KBM-7 (cell line): Measurements from ENCODE around the gene SLC12A8.
"Not testable (repeated sequence)": the region's sequence is repeated elsewhere in the genome, so short reads cannot be mapped to it uniquely, and the experiment has no call there.

Experiments used
- DNase-seq: peaks from one replicate; pipeline ENCODE4 v3.0.0-alpha.2; 2015
- in situ Hi-C: fragments of 300-500 bp; cut with MboI; formaldehyde crosslinking; loops from 2 replicates; pipeline ENCODE4 v1.14.3; 2020; ENCODE audit warnings: low sequenced_read_pairs, low pct_unique_long_range_greater_than_20kb, mixed read lengths

SLC12A8 gene

DNA sequence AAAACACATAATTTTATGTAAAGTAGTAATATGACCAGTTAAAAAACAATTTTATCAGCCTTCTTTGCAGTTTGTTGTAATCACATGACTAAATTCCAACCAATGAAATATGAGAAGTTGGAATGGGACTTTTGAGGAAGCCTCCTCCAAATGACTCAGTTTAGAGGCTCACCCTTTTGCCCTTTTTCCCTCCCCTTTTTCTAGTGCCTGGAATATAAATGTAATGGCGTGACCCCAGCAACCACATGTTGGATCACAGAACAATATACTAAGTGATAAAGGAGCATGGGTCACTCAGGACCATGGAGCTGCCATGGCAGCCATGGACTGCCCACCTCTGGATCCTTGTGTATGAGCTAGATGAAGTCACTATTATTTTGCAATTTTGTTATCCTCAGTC lies 107.9 kb downstream of the SLC12A8 start:
- DNase-seq = no peak
- in situ Hi-C loops = no loop called here

GRCh38 chr3:125103406-125103805 lies 109.1 kb downstream of the SLC12A8 start:
- in situ Hi-C loops = no loop called here
- no peak for DNase-seq

- in situ Hi-C loops = no loop called here
- DNase-seq = no peak
These were observed 110.1 kb downstream of the SLC12A8 start for GRCh38 chr3:125102470-125102869.

DNA sequence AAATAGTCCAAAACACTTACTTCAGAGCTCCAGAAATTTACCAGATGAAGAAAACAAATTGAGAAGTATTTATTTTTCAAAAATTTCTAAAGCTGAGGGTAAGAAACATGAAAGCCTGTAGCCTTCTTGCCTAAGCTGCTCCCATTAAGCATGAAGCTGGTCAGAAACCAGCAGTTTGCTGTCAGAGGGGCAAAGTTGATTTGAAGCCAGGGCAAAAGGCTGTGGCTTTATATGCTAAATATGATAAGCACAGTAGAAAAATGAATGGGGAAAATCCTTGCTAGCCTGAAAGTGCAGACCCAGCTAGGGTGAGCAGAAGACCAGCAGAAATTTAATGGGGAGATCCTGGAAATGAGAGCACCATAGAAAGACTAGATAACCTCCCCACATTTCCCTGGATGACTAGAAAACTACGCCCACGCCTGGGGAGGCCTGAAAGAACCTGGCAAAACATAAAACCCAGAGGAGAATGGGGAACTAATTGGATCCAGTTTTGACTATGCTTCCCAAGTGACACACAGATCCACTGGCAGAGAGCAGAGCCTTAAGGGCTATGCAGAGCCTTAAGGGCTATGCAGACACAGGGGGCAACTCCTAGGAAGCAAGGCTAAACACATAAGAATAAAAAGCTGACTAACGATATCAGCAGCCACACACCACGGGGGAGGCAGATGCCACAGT lies 113.8 kb downstream of the SLC12A8 start:
- in situ Hi-C loops = no loop called here
- no peak for DNase-seq

DNA sequence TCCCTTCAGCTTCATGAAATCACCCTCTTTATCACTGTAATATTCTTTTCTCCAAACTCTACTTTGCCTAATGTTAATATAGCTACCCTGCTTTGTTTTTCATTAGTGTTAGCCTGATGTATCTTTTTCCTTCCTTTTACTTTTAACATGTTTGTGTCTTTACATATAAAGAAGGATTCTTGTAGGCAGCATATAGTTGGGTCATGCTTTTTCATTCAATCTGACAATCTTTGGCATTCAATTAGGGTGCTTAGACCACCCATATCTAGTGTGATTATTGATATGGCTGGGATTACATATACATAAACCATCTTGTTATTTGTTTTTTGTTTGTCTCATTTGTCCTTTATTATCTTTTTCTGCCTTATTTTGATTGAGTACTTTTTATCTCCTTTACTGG lies 121.9 kb downstream of the SLC12A8 start:
- no peak for DNase-seq
- in situ Hi-C loops = no loop called here

DNA sequence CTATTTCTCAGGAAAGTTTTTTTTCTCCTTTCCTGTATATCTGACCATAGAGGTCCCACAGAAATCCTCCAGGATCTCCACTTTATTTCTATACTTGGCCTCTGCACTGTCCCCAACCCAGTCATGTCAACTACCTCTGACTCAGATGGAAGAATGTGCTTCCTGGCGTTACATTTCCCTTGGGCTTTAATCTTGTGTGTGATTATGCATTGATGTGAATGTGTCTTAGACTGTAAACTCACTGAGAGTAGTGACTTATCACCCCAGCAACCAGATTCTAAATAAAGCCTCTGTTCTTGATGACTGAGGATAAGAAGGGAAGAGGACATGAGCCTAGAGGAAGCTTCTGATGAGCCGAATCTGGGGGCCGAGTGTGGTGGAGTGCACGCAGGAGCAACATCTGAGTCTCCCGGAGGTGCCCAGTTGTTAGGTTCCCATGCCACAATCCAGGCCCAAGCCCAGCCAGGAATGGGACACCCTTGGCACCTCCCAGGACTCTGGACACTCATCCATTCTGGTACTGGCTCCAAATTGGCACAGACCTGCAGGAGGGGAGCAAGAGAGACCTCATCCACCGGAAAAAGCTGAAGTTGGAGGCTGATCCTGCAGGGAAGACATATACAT lies 124.7 kb downstream of the SLC12A8 start:
- no peak for DNase-seq

GRCh38 chr3:125085166-125085565 lies 127.4 kb downstream of the SLC12A8 start:
- DNase-seq = no peak
- in situ Hi-C loops = no loop called here

More for the DNA sequence above, 124.7 kb downstream of the SLC12A8 start:
- in situ Hi-C loops = no loop called here

- no peak for DNase-seq
- in situ Hi-C loops = no loop called here
These were observed 128.8 kb downstream of the SLC12A8 start for GRCh38 chr3:125083776-125084175.

GRCh38 chr3:125082339-125082738 lies 130.2 kb downstream of the SLC12A8 start:
- in situ Hi-C loops = not testable (repeated sequence)

DNA sequence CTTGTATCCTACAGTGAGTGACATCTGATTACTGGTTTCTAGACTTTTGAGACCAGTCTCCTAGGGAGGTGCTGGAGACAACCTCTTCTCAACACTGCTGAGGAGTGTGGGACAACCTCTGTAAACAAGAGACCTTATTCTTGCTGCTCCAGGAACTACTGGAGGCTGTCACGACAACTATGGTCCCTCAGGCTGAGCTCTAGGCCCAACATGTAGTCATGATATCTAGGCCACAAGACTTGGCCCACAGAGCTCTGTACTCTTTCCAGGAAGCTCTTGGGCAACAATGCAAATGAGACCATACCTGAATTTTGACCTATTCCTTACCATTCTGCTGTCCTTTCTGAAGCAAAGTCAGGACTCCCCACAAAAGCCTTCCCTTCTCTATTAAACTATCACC lies 132.5 kb downstream of the SLC12A8 start:
- in situ Hi-C loops = no loop called here
- DNase-seq = no peak

More at GRCh38 chr3:125082339-125082738, 130.2 kb downstream of the SLC12A8 start:
- not testable (repeated sequence) for DNase-seq

GRCh38 chr3:125079675-125080045 lies 132.9 kb downstream of the SLC12A8 start:
- no peak for DNase-seq
- in situ Hi-C loops = no loop called here

- in situ Hi-C loops = no loop called here
These were observed 133.4 kb downstream of the SLC12A8 start for GRCh38 chr3:125078951-125079674.

GRCh38 chr3:125077864-125078263 lies 134.7 kb downstream of the SLC12A8 start:
- DNase-seq = peak; percentile 33
- in situ Hi-C loops = no loop called here

More at GRCh38 chr3:125078951-125079674, 133.4 kb downstream of the SLC12A8 start:
- no peak for DNase-seq

DNA sequence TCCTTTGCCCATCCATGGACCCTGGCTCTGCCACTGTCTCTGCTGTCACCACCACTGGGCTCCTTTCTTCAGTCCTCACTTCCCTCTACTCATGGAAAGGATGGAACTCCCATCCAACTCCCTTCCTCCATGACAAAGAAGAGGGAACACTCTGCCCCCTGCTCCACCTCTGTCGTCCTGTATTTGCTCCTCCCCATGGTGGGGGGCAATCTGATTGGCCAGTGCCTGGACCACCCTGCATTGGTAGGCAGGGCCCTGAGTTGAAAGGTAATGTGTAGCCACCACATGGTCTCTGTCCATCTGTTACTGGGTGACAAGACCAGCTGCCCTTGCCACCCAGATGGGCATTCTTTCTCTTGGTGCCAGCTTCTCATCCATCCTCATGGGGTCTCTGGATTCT lies 136.1 kb downstream of the SLC12A8 start:
- in situ Hi-C loops = no loop called here
- no peak for DNase-seq

DNA sequence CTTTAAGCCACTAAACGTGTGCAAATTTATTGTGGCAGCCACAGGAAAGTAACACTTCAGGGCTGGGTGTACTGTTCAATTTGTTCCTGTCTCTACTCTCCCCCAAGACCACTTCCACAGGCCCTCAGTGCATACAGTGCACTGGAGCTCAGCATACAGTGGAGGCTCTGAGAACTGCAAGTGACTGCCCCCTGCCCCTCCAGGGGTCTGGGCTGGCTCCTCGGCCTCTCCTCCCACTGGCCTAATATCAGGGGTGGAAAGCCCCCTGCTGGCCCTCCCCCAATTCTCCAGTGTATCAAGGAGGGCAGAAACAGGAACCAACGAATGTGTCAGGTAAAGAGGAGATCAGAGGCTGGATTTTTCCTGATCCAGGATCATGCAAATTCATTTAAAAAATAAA lies 136.8 kb downstream of the SLC12A8 start:
- no peak for DNase-seq
- in situ Hi-C loops = no loop called here

GRCh38 chr3:125073390-125073905 lies 139.1 kb downstream of the SLC12A8 start:
- DNase-seq = no peak
- in situ Hi-C loops = no loop called here

DNA sequence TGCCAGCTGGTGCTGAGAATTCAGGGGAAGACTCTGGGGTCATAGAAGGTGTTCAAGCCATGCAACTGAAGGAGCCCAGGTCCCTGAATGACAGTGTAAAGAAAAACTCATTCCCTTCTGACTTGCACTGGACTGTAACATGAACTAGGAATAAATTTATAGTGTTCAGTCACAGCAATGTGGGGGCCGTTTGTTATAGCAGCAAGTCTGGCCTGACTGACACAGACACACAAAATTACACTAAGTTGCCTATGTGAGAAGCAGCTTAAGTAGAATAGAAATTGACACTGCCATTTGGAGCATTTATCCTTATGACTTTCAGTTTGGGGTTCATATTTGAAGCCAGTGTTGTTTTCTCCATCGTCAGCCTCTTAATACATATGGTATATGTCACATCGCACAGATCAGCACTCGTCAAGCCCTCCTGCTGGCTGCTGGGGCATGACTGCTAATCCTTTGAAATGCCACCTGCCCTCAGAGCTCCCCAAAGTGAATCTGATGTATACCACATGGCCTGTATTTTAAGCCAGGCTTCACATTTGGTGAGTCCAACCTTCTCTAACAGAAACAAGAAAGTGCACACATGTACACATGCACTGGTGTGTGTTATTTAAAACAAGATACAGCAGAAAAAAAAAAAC lies 139.7 kb downstream of the SLC12A8 start:
- in situ Hi-C loops = no loop called here
- no peak for DNase-seq

- in situ Hi-C loops = no loop called here
These were observed 140.2 kb downstream of the SLC12A8 start for GRCh38 chr3:125072301-125072700.

DNA sequence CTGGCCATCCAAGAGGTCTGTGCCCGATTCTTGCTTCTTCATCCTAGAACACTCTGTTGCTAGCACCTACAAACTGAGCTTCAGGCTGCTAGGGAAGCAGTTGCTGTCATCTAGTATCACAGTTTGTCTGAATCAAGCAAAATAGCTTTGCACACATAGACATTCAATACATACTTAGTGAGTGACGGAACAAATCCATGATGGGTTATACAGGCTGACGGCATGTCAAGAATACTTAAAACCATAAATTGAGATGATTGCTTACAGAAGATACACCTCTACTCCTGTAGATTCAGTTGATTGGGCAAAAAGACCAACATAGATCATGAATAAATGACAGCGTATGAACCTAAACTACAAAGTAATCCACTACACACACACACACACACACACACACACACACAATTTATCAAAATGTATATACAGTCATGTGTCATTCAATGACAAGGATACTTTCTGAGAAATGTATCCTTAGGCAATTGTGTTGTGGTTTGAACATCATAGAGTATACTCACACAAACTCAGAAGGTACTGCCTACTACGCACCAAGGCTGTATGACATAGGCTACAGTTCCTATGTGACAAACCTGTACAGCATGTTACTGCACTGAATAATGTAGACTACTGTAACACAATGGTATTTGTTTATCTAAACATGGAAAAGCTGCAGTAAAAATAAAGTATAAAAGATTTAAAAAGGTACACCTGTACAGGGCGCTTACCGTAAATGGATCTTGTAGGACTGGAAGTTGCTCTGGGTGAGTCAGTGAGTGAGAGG lies 142.4 kb downstream of the SLC12A8 start:
- no peak for DNase-seq
- in situ Hi-C loops = no loop called here

More at GRCh38 chr3:125072301-125072700, 140.2 kb downstream of the SLC12A8 start:
- DNase-seq = no peak
